ENCODE measurements around the gene CFAP161. TPM values are rescaled to one million over a fixed set of nuclear protein-coding genes. Genes with fewer than 3 reads are reported as not detected.
"Not testable (repeated sequence)": the region's sequence is repeated elsewhere in the genome, so short reads cannot be mapped to it uniquely, and the experiment has no call there.

Gene CFAP161
- total RNA-seq, 1 experiment from 2014 or later: 0.36 TPM

DNA sequence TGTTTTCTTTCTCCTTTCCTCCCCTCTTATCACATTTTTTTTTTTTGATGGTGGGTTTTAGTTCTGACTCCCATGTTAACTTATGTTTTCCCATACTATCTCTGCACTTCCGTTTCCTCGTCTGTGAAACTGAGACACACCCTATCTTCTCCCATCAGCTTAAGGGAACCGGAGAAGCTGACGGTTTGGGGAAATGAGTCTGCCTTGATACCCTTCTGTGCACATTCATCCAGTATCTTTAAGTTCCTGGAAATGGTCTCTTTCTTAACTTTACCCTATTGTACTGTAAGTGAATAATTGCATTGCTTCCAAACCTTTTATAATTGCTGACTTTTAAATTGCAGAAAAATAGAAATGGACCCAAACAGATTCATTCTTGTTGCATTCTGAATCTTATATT lies 26.2 kb upstream of the CFAP161 start:
- DNase-seq (ENCODE audit: low read depth): no peak

DNA sequence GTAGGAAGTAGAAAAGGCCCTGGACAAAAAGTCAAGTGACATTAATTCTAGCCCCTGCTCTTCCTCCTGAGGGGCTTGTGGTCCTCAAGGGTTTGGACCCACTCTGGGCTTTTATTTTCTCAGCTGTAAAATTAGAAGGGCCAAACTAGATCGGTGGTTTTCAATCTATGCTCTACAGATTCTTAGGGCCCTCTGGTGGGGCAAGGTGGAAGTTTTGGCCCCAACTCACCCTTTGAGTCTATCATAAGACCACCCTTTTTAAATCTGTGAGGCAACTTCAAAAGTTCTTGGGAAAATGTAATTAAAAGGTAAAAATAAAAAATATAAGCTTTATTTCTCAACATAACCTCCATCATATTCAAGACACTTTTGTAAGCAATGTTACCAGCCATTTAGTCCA lies 25.6 kb upstream of the CFAP161 start:
- no peak for DNase-seq (ENCODE audit: low read depth)

- no peak for DNase-seq (ENCODE audit: low read depth)
Measured at GRCh38 chr15:81111018-81111417, 23.1 kb upstream of the CFAP161 start.

DNA sequence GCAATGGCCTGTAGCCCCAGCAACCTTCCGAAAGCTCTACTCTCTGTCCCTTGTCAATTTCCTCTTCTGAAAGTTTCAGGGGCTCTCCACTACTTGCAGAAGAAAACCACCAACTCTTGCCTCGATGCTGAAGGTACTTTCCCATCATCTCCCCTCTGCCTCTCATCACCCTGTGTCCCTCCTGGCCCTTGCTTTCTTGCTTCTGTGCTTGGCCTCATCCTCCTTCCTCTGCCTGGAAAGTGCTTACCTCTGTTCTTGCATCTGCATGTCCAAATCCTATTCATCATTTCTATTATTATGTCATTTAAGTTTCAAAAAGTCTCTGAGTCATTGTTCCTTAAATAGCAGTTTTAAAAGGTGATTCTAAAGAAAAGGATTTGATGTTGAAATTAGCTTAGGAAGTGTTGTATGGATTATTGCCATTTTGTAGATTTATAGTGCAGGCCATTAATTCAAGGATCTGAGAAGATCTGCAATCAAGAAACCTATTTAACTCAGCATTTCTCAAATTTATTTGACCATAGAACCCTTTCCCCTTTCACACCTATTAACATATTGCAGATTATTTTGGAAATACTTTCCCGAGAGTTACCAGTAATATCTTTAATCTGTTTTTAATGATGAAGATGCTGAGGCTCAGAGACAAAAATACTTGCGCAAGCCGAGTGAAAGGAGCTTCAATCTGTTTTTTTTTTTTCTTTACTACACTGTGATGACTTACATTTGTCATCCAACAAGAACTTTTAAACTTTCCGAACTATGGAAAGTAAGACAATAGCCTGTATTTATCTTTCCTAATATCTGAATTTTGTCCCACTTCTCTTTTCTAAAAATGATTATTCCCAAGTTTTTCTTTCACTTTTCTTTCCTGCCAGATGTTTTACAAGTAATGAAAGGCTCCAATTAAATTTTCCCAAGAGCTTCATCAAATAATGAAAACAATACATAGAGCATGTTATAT lies 22.3 kb upstream of the CFAP161 start:
- no peak for DNase-seq (ENCODE audit: low read depth)

DNA sequence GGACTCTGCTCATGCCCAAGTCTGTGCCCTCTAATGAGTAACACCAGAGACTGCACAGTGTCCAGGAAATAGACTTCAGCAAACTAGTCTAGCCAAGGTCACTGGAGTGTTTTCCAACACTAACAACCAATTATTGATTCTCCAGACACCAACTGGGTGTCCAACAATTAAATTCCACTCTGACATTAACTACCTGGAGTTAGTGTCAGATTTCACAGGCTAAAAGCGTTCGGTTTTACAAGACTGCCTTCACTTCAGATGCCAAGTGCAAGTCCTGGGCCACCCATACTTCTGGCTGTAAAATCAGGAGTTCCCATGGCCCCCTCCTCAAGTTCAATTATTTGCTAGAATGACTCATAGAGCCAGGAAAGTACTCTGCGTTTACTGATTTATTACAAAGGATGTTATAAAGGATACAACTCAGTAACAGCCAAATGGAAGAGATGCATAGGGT lies 20.8 kb upstream of the CFAP161 start:
- no peak for DNase-seq (ENCODE audit: low read depth)

- no peak for DNase-seq (ENCODE audit: low read depth)
Measured at GRCh38 chr15:81113861-81114291, 20.2 kb upstream of the CFAP161 start.

- DNase-seq (ENCODE audit: low read depth): no peak
Measured at GRCh38 chr15:81115054-81115939, 18.8 kb upstream of the CFAP161 start.

DNA sequence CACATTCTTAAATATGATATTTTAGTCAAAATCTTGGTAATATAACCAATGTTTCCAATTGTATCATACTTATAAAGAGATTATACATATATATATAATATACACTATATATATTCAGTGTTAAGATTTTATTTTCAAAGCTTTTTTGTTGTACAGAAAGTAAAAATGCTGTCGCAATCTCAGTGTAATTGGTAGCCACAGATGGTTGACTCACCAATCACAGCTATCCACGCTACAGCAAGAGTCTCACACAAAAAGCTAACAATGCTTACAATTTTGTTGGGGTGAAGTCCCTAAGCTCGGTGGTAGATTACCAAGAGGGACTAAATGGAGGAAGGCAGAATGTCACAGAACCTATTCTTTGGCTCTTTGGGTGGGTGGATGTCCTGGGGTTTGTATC lies 16.9 kb upstream of the CFAP161 start:
- DNase-seq (ENCODE audit: low read depth): peak; percentile 42

- no peak for DNase-seq (ENCODE audit: low read depth)
Measured at GRCh38 chr15:81117581-81117980, 16.5 kb upstream of the CFAP161 start.

DNA sequence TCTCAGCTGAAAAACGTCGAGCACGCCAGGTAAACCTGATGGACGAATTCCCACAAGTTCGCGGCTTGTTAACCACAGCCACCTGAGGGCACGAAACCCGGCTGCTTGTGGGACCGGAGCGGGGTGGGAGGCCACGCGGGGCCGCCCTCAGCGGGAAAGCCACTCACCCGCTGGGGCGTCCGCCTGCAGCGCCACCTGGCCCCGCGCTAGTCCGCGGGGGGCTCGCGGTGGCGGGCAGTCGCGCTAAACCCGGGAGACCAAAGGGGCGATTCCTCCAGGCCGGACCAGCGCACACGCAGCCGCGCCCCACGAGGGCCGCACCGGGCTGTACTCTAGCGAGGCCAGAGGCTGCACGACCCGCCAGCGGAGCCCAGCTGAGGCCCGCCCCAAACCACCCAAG lies 15.7 kb upstream of the CFAP161 start:
- DNase-seq (ENCODE audit: low read depth): no peak

DNA sequence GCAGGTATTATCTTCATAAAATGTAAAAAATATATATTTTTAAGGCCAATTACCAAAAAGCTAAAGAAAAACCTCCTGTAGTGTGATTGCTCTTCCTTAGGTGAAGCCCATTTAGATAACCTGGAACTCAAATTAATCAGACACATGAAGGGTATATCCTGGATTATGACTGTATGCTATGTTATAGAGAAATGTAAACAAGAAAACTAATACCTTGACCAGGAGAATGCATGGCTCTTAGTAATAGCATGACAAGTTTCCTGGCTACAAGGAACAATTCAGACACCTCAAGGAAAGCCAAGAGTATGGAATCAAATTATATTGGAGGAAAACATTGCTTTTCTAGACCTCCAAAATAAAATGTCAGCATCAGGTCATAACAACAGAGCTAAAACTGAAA lies 14.0 kb upstream of the CFAP161 start:
- no peak for DNase-seq (ENCODE audit: low read depth)

DNA sequence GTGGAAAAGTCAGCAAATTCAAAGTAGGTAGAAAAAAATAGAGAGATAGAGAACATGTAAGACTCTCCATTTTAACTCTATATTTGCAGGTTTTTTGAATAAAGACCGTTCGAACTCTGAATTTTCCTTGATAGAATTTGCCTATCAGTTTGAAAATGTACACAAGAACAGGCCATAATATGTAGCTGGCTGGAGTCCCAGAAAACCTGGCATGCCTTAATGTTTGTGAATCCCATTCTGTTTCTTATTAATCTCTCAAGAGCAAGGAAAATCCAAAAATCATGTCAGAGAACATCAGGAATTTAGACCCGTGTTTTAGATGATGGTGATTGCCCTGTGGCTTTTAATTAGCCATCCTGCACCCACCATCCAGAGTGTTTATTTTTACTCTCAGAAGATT lies 7.2 kb upstream of the CFAP161 start:
- no peak for DNase-seq (ENCODE audit: low read depth)

GRCh38 chr15:81141478-81141877 lies 7.4 kb downstream of the CFAP161 start:
- DNase-seq (ENCODE audit: low read depth): not testable (repeated sequence)

GRCh38 chr15:81146006-81146405 lies 11.9 kb downstream of the CFAP161 start:
- no peak for DNase-seq (ENCODE audit: low read depth)

GRCh38 chr15:81146466-81146865 lies 12.4 kb downstream of the CFAP161 start:
- no peak for DNase-seq (ENCODE audit: low read depth)

GRCh38 chr15:81151389-81151788 lies 17.3 kb downstream of the CFAP161 start:
- no peak for DNase-seq (ENCODE audit: low read depth)

DNA sequence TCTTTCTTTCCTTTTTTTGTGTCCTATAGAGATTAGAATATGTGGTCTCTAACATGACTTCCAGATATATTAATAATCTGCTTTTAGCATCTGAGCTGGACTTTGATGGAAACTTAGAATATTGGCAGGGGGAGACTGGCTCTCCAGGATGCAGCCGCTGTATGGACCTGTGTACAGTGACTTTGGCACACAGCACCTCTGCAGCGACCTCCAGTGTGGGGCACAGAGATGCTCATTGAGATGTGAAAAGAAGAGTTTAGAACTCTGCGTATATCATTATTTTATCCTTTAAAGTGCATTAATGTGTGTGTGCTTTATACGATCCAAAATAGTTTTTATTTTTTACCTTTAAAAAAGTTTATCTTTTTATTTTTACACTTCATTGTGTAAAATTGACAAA lies 18.3 kb downstream of the CFAP161 start:
- no peak for DNase-seq (ENCODE audit: low read depth)

DNA sequence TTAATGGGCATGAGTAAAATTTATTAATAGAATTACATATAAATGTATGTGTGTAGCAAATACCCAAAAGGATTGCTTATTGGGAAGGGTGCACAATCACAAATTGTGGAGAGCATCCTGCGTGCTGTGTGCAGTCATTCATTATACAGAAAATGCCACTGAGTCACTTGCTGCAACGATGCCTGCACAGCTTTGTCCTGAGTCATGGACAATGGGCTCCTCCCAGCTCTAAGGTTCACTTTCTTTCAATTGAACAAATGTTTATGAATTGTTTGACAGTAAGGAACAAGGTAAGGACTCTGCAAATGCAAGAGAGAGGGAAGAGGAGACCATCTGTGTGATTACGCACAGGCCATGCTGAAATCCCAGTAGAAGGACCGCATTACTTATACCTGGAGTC lies 18.7 kb downstream of the CFAP161 start:
- DNase-seq (ENCODE audit: low read depth): no peak

GRCh38 chr15:81155375-81156218 lies 21.5 kb downstream of the CFAP161 start:
- DNase-seq (ENCODE audit: low read depth): peak; percentile 66

DNA sequence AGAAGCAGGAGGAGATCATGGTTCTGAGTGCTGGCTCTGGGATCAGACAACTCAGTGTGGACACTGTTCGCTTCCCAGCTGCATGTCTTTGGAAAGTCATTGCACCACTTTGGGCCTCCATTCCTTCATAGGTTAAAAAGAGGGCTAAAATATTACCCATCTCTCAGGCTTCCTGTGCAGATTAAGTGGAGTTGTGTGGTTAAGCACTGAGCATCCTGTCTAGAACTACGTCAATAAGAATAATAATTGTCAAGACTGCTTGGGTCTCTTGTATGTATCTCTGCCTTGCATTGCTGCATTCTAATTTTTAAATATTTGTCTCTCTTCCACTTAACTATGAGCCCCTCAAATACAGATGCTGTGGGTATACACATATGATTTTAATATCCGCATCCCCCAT lies 22.3 kb downstream of the CFAP161 start:
- DNase-seq (ENCODE audit: low read depth): no peak

DNA sequence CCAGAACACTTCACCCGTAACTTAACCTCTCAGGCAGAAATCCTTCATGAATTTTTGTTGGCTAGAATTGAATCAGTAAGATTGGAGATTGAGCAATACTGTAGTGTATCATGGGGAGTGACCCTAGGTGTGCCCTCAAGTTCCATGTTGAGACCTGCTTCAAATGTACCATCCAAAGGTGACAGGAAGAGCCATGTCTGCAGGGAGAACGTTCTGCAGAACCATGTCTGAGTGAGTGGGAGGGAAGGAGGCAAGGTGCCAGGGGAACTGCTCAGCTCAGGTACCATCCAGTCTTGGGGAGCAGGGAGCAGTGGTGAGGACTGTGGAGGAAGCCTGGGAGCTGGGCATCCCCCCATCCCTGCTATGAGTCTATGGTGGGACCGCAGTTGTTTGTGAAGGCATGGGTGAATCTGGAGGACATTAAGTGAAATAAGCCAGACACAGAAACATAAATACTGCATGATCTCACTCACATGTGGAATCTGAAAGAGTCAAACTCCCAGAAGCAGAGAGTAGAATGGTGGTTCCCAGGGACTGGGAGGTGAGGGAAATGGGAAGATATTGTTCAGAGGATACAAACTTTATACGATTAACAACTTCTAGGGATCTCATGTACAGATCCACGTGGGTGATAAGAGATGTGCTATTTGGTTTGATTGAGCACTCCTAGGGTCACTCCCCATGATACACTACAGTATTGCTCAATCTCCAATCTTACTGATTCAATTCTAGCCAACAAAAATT lies 23.3 kb downstream of the CFAP161 start:
- DNase-seq (ENCODE audit: low read depth): no peak

Data from RPMI7951 (cell line).